NCI-H510A treated with DMSO at 0.1 percent for 48 hours (cell line): ENCODE measurements around the gene SLC10A4.
A peak's percentile ranks its signal among the peaks of the same experiment; 100 is the strongest.

ENCODE experiments used
- DNase-seq: peaks from one replicate; lab custom pipeline; 2025; lab: John Stamatoyannopoulos, UW

Gene SLC10A4

DNA sequence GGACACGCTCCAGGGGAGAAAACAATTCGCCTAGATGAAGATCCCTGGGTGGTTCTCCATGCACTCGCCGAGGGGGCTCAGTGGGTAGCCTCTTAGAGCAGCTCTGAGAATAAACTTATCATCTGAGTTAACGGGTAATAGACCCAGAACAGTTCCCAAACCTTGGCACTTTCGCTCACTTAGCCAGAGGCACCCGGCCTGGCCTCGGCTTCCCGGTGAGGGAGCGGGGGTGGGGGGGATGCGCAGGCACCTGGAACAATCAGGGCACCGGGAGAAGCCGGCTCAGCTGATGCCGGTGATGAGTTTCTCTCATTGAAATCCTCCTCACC lies 6.5 kb downstream of the SLC10A4 start:
- DNase-seq = no peak

DNA sequence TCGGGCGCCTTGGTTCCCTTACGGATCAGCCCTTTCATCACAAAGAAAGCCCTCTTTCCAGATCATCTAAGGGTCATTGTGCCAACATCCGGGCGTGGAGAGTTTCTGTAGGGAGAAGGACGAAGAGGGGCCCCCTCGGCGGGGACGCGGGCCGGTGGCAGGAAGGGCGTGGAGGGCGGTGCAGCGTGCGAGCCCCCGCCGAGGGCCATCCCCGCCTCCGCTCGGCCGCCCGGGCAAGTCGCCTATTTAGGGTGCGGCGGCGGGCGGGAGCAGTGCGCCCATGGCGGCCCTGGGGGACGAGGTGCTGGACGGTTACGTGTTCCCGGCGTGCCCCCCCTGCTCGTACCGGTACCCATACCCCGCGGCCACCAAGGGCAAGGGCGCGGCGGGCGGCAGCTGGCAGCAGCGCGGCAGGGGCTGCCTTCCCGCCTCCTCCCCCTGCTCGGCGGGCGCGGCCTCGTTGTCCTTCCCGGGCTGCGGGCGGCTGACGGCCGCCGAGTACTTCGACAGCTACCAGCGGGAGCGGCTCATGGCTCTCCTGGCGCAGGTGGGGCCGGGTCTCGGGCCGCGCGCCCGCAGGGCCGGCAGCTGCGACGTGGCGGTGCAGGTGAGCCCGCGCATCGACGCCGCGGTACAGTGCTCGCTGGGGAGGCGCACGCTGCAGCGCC lies 7.0 kb downstream of the SLC10A4 start, which contains the start of gene ZAR1:
TSS of gene ZAR1 (plus strand) at position 241 of the 668 bp plus-strand sequence. CDS start at position 281, 40 bp downstream.
- peak; percentile 4 for DNase-seq

DNA sequence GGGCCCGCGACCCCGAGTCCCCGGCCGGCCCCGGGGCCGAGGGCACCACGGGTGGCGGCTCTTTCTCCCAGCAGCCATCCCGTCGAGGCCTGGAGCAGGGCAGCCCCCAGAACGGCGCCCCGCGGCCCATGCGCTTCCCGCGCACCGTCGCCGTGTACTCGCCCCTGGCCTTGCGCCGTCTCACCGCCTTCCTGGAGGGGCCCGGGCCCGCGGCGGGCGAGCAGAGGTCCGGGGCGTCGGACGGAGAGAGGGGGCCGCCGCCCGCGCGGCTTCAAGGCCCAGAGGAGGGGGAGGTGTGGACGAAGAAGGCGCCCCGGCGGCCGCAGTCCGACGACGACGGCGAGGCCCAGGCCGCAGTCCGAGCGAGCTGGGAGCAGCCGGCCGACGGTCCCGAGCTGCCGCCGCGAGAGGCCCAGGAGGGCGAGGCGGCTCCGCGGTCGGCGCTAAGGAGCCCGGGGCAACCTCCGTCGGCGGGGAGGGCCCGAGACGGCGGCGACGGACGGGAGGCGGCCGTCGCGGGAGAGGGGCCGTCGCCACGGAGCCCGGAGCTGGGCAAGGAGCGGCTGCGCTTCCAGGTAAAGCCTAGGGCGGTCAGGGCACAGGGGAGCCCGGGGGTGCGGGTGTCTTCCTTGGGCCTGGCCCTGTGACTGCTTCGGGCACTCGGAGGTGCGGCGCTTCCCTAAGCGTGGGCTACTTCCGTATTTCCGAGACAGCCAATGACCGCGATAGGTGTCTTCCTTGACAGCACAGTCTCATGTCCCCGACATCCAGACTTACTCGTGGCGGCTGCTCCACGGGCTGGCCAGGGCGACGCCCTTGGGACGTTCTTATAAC lies 7.8 kb downstream of the SLC10A4 start:
- DNase-seq = no peak

DNA sequence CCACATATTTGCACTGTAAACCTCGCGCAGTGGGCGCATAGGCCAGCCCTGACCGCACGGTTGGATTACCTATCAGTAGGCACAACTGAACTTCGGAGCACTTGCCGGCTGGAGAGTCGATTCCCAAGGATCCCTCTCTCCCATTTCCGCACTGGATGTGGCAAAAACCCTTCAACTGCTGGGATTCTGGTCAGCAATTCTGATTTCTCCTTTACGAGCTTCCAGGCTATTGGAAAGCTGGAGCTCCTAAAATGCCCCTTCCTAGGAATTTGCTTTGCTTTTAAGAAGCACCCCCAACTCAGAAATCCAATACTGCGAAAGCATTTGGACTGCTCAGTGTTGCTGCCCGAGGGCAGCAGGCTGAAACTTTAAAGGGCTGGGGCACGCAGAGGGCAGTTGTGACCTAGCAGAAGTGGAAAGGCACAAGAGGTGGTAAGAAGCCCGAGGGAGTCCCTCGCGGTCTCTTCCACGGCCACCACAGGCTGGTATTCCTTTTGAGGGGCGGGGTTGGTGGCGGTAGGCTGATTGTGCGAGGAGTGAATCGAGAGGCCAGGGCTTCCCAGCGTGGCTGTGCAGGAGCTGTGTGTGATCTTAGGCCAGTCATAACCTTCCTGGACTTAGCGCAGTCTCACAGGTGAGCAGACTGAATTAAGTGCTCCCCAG lies 8.5 kb downstream of the SLC10A4 start:
- DNase-seq = no peak

DNA sequence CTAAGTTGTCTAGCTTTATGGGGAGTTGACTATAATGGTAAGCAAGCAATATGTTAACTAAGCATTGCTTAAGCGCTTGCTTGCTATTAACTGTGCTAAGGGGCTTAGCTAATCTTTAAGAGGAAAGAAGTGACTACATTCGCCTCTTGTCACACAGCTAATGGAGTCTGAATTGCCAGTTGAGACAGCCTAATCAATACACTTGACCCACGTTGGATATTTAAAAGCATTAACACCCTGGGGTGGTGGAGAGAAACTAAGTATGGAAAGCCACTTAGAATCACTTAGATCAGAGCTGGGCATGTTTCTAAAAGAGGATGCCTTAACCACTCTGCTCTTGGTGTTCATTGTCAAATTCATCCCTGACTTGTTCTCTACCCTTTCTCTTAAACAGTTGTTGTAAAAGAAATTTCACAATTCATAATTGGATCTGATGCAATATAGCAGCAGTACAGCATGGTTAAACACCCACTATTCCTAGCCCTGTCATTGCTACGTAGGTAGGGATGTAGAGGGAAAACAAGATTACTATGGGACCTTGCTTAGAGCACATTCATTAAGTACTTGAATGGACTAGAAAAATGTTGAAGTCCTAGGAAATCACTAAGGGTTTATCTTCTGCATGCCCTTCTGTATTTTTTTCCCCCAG lies 10.4 kb downstream of the SLC10A4 start:
- DNase-seq = no peak

DNA sequence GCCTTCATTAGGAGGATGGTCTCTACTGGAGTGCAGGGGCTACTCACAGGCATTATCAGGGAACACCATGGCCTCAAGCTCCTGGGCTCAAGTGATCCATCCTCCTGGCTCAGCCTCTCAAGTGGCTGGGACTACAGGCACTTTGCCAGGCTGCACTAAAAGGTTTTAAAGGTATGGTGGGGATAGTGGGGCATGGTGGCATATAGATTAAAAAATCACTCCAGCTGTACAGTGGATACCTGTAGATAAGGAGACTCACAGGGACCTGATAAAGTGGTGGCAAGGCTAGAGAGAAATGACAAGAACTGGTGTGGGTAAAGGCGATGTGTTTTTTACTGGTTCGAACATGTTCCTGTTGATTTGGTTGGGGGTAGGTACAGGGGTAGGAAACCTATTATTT lies 12.8 kb downstream of the SLC10A4 start:
- DNase-seq = no peak

DNA sequence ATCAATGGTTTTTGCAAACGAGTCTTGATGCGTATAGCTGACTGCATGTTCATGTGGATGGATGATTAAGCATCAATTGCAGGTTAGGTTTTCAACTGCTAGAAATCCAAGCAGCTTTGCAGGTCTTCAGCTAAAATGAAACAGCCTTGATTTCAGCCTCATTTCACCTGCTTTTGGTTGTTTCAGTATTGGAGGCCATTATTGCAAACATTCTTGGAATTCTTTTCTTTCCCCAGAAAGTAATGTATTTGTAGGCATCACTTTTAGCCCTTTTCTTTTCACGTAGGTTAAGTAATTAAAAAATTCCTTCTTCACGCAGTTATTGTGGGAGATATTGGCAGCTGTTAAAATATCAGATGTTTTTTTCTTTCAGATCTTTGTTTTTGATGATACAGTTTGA lies 15.8 kb downstream of the SLC10A4 start:
- no peak for DNase-seq

DNA sequence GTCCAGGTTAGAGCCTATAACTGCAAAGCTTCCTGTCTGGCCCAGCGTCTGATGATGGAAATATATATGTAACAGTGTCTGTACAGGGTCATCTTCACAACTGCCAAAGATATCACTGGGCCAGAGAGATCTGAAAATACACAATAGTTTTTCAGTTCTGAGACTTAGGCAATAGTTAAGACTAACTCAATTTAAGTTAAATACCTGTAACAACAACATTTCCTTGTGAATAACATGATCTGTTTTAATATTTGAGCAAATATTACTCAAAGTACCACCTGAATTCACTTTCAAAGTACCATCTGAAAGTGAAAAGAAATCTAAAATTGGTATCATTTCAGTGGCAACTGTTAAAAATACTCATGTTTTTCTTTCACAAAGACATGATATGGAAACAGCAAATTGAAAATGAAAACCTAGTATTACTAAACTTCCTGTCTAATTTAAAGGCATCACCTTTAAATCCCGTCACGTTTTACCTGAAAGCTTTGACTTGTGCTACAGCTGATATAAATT lies 16.5 kb downstream of the SLC10A4 start:
- no peak for DNase-seq

DNA sequence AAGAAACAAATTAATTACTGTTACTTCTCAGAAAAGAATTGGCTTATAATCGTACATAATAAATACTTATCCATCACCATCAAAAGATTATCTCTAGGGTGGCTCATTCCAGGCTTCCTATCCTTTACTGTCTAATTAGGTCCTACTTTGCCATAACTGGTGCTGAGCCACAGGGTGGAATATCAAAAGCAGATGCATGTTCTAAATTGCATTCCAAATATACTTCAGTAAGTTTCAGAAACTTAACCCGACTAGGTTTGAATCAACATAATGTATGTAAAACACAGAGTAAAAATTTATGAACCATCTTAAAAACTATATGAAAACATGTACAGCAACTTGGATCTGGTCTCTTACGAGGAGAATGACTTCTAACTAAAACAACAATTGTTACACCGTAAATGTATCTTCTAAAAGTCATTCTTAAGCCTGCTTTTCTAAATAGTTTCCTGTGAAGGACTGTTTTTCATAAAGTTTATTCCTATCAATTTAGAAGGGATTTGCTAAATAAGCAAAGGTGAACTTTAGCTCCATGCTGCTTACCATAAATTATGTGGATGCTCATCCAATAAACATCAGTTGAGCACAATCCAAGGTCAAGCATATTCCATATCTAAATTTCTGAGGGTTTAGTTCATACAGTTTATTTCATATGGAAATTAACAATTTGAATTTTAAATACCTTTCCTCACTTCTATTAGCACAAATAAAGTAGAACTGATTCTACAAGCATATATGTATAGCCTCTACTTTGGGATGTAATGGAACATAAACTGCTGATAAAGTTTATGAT lies 20.3 kb downstream of the SLC10A4 start:
- DNase-seq = no peak

DNA sequence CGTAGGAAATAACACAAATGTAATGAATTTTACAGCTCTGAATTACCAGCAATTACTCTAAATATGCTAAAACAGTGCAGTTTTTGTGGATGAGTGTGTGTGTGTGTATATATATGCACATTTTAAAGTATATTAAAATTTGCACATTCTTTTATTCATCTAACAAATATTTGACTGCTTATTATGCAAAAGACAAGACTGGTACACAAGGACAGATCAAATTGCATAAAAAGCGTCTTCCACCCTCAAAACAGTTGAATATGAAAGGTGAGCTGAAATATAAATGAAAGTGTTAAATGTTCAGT lies 20.8 kb downstream of the SLC10A4 start:
- DNase-seq = no peak

DNA sequence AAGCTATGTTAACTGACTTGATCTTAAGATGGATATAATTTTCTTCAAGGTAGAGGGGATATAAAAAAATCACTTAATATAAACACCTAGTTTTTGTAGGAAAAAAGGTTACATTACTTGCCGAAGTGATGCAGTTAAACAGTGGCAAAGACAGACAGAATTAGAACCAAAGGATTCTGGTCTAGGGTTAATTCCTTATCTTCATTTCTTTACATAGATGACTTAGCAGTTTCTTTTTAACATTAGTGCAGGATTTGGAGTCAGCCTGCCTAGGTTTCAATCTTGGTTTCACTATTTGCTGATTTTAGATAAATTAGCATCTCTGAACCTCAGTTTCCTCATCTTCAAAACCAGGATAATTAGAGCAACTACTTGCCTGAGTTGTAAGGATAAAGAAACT lies 21.2 kb downstream of the SLC10A4 start:
- no peak for DNase-seq

DNA sequence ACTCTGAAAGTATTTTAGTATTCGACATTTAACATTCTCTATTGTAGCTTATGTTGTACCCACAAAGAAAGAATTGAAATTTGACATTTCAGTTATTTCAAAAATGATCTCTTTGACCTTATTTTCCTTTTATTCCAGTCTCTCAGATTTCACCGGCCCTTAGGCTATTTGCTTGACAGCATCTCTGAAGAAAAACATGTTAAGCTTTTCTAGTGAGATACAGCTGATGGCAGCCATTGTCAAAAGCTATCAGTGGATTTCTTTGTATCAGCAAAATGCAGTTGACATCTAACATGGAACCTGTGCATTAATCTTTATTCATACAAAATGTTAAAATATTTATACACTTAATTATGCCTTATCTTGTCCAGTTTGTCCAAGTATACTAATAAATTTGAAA lies 23.6 kb downstream of the SLC10A4 start:
- no peak for DNase-seq

DNA sequence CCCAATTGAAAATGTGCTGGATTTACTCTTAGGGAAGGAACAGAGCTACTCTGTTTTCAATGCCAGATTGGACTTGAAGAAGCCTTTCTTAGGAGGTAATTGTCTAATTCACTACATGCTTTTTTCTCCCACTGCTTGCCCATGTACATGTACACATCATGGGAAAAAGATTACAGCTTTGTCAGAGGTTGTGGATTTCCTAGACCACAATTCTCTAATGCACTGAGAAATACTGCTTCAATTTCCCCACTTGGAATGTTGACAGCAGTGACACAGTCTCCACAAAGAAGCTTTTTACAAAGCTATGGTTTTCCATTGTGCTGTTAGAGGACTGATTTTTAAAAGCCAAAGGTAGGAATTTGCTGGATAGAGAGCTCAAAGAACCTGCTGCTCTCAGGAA lies 26.4 kb downstream of the SLC10A4 start:
- DNase-seq = no peak

DNA sequence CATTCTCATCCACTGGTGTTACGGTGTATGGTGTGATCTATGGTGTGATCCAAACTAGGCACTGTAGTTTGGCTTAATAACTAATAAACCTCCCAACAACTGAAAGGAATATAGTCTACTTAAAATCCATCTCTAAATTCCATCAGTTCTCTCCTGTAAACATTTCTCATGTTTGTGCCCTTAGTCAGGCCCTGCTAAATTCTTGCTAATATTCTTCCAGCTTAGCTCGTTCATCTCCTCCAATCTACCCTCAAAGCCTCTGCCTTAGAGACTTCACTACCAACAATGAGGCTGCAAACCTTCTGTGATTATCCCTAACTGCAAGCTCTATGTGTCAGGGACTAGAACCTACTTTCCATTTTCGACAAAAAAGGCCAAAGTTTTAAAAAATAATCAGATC lies 35.0 kb downstream of the SLC10A4 start:
- no peak for DNase-seq

DNA sequence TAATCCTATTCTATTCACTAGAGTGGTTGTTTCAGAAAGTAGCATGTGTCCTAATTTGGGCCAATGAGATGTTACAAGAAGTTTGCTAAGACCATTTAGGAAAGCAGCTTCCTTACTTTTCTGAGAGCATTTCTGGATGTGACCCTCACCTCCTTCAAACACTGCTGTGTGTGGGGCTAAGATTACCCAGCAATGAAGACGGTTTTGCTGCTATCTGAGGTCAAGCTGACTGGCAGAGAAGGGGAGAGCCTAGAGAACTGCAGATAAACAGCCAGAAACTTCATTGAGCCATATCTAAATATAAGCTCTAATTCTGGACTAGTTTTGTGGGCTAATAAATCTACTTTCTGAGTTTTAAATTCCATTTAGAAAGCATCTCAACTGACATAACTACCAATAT lies 43.3 kb downstream of the SLC10A4 start:
- no peak for DNase-seq

DNA sequence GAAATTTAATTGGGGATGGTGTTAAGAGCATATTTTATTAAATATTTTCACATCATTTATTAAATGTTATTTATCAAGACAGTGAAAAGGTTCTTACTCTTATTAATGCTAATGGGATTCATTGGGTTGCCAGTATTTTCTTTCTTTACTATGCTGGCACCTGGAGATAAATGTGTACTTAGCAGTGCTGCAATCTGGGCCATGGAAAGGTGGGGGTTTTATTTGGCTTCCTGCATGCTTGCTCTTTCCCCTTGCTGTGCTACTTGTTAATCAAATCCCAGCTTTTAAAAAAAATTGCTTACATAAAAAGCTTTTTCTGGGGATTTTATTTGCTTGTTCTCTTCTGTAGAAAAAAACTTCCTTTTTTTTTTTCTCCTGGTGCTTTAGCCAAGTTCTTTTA lies 55.2 kb downstream of the SLC10A4 start:
- DNase-seq = no peak
